GM12878 (cell line): ENCODE data around the gene HIRIP3. TPM values are rescaled to one million over a fixed set of nuclear protein-coding genes. Genes with fewer than 3 reads are reported as not detected.

Source experiments
- ATAC-seq: fragments of 200-7000 bp; cut with Tn5 transposase; 3 replicates; pipeline ENCODE4 v1.9.1; 2020; ENCODE audit warnings: mild to moderate bottlenecking, moderate library complexity
- BruUV-seq: library from RNA; stranded (reverse); fragments of 400-500 nt; replicated peaks from 2 replicates; lab custom pipeline; 2021; lab: Mats Ljungman, UMichigan
- CTCF ChIA-PET: fragments of 300-600 bp; sonication (Branson Sonifier 250); formaldehyde crosslinking; extraction: SDS; loops from one replicate; lab custom pipeline; 2021; ENCODE audit warnings: inconsistent platforms; lab: Yijun Ruan, JAX
- POLR2A ChIA-PET: fragments of 350-600 bp; formaldehyde crosslinking; extraction: SDS; loops from one replicate; lab custom pipeline; 2021; ENCODE audit warnings: inconsistent platforms; lab: Charles Lee
- RAD21 ChIA-PET: fragments of 300-600 bp; sonication (Branson Sonifier 250); formaldehyde crosslinking; loops from one replicate; lab custom pipeline; 2023; ENCODE audit warnings: antibody characterized with exemption; ENCODE audit not compliant: unreplicated experiment; lab: Charles Lee
- SMC1A ChIA-PET: fragments of 300-600 bp; sonication (Branson Sonifier 250); formaldehyde crosslinking; loops from one replicate; lab custom pipeline; 2023; ENCODE audit not compliant: unreplicated experiment, uncharacterized antibody; lab: Charles Lee
- DNase-seq: peaks from one replicate; pipeline ENCODE4 v3.0.0-alpha.2; 2011; ENCODE audit warnings: low read depth, low spot score
- FAIRE-seq: peaks from 3 replicates; lab custom pipeline; 2011; peaks lifted over from hg19 to GRCh38; lab: Jason Lieb, UNC
- H2AFZ ChIP-seq: 2 replicates; pipeline ENCODE4 v1.6.0; 2011; ENCODE audit warnings: low read depth, low read length, control low read depth; ENCODE audit not compliant: control insufficient read depth
- H3K27ac ChIP-seq: 2 replicates; pipeline ENCODE4 v1.5.1; 2011; ENCODE audit warnings: control low read depth; ENCODE audit not compliant: control insufficient read depth, insufficient read depth
- H3K27me3 ChIP-seq, 2 experiments: replicated peaks in 1 of 2; 2 replicates each; pipeline versions ENCODE4 v1.6.0 to v1.6.1; 2011; ENCODE audit warnings: low read length in 1 of 2; ENCODE audit not compliant: control insufficient read depth in 2 of 2, insufficient read depth in 2 of 2
- H3K36me3 ChIP-seq, 2 experiments: 2 replicates each; pipeline ENCODE4 v1.5.1; 2011; ENCODE audit warnings: low read length in 1 of 2; ENCODE audit not compliant: control insufficient read depth in 2 of 2, insufficient read depth in 2 of 2
- H3K4me1 ChIP-seq: 2 replicates; pipeline ENCODE4 v1.6.1; 2011; ENCODE audit warnings: mild to moderate bottlenecking, low read length, moderate library complexity, mixed read lengths; ENCODE audit not compliant: control insufficient read depth, insufficient read depth
- H3K4me2 ChIP-seq: 2 replicates; pipeline ENCODE4 v1.6.0; 2011; ENCODE audit warnings: control low read depth; ENCODE audit not compliant: control insufficient read depth, insufficient read depth
- H3K4me3 ChIP-seq: fragments of 200-600 bp; sonication (generic); 2 replicates; pipeline ENCODE4 v1.5.1; 2016
- H3K79me2 ChIP-seq: 2 replicates; pipeline ENCODE4 v1.6.0; 2011; ENCODE audit warnings: low read length; ENCODE audit not compliant: control insufficient read depth, insufficient read depth
- H3K9ac ChIP-seq: 2 replicates; pipeline ENCODE4 v1.8.0; 2011; ENCODE audit warnings: low read length, control low read depth, mixed read lengths; ENCODE audit not compliant: control insufficient read depth, insufficient read depth
- H3K9me3 ChIP-seq: replicated peaks from 3 replicates; pipeline ENCODE4 v1.5.1; 2011; ENCODE audit warnings: mild to moderate bottlenecking, low read length; ENCODE audit not compliant: control insufficient read depth, insufficient read depth
- H4K20me1 ChIP-seq: 2 replicates; pipeline ENCODE4 v1.6.0; 2011; ENCODE audit not compliant: control insufficient read depth, insufficient read depth
- ATF3 ChIP-seq: IDR thresholded peaks from 2 replicates; pipeline ENCODE4 v1.6.1; 2011; ENCODE audit warnings: low read depth, mild to moderate bottlenecking, low read length, moderate library complexity, borderline replicate concordance; ENCODE audit errors: extremely low read depth
- BACH1 ChIP-seq: fragments of 450-650 bp; IDR thresholded peaks from 2 replicates; pipeline ENCODE4 v1.6.1; 2017; ENCODE audit warnings: mild to moderate bottlenecking, borderline replicate concordance
- BRCA1 ChIP-seq: IDR thresholded peaks from 2 replicates; pipeline ENCODE4 v1.6.1; 2011; ENCODE audit warnings: low read depth, low read length, improper control_type of control experiment
- CHD2 ChIP-seq: IDR thresholded peaks from 2 replicates; pipeline ENCODE4 v1.6.1; 2011; ENCODE audit warnings: low read depth, low read length, improper control_type of control experiment, borderline replicate concordance
- FOS ChIP-seq: IDR thresholded peaks from 3 replicates; pipeline ENCODE4 v1.6.1; 2011; ENCODE audit warnings: borderline replicate concordance; ENCODE audit not compliant: insufficient read length; ENCODE audit errors: extremely low read depth
- HCFC1 ChIP-seq: fragments of 150-350 bp; IDR thresholded peaks from 2 replicates; pipeline ENCODE4 v1.6.1; 2014; ENCODE audit warnings: low read length
- NBN ChIP-seq: fragments of 450-650 bp; IDR thresholded peaks from 2 replicates; pipeline ENCODE4 v1.6.1; 2016
- RB1 ChIP-seq: fragments of 450-650 bp; formaldehyde crosslinking; IDR thresholded peaks from 2 replicates; pipeline ENCODE4 v1.6.1; 2017; ENCODE audit warnings: mild to moderate bottlenecking, borderline replicate concordance
- SIN3A ChIP-seq: IDR thresholded peaks from 2 replicates; pipeline ENCODE4 v1.6.1; 2012; ENCODE audit warnings: low read depth, low read length, improper control_type of control experiment
- SIX5 ChIP-seq: IDR thresholded peaks from 2 replicates; pipeline ENCODE4 v1.6.1; 2011; ENCODE audit warnings: mild to moderate bottlenecking, low read depth, low read length, moderate library complexity; ENCODE audit not compliant: severe bottlenecking
- SMAD5 ChIP-seq: IDR thresholded peaks from 2 replicates; pipeline ENCODE4 v1.6.1; 2016; ENCODE audit warnings: antibody characterized with exemption, low read depth
- SMARCA5 ChIP-seq: fragments of 450-650 bp; IDR thresholded peaks from 2 replicates; pipeline ENCODE4 v1.6.1; 2017; ENCODE audit warnings: mild to moderate bottlenecking
- SP1 ChIP-seq: IDR thresholded peaks from one replicate; pipeline ENCODE4 v1.6.1; 2011; ENCODE audit warnings: low read depth, low read length
- SUPT20H ChIP-seq: IDR thresholded peaks from 2 replicates; pipeline ENCODE4 v1.6.1; 2011; ENCODE audit warnings: low read depth, mild to moderate bottlenecking, low read length, moderate library complexity, borderline replicate concordance; ENCODE audit not compliant: control insufficient read depth
- TARDBP ChIP-seq: IDR thresholded peaks from 2 replicates; pipeline ENCODE4 v1.6.1; 2016; ENCODE audit warnings: borderline replicate concordance
- WGBS: methylation state at CpG from one replicate; pipeline ENCODE4 v1.1.6; 2016; ENCODE audit warnings: low lambda C conversion rate; ENCODE audit not compliant: insufficient replicate concordance, insufficient coverage; ENCODE audit errors: missing lambda C conversion rate; 5-methylcytosine and 5-hydroxymethylcytosine counted together
- in situ Hi-C: fragments of 300-500 bp; cut with MboI; formaldehyde crosslinking; loops from 9 replicates; pipeline ENCODE4 v1.14.3; 2018; ENCODE audit warnings: mixed read lengths
- intact Hi-C: fragments of 100-400 bp; cut with micrococcal nuclease; formaldehyde crosslinking; loops from one replicate; pipeline ENCODE4 v1.14.2; 2022; ENCODE audit not compliant: unreplicated experiment
- polyA plus RNA-seq, 11 experiments: library from polyadenylated mRNA; depleted of rRNA in 4 of 11; unstranded in 6 of 11; stranded (reverse) in 5 of 11; fragments of >200 nt; fragmentation: Nextera tagmentation in 4 of 11; fragmentation: Illumina TruSeq in 1 of 11; extraction: Ambion mirVana in 4 of 11; extraction: Trizol in 1 of 11; gene quantifications; 1 replicate in 1 of 11; 2 replicates in 10 of 11; pipeline versions ENCODE4 v1.2.1 to v1.2.3, GENCODE V29; 2011 to 2016; ENCODE audit warnings: inconsistent platforms in 2 of 11, missing spikeins in 2 of 11, low read depth in 1 of 11
- total RNA-seq, 4 experiments: library from RNA; depleted of rRNA in 3 of 4; stranded (reverse); fragments of >200 nt in 3 of 4; fragmentation: Illumina TruSeq in 1 of 4; extraction: Trizol in 1 of 4; gene quantifications; 2 replicates each; pipeline versions ENCODE4 v1.2.1 to v1.2.3, GENCODE V29; 2013 to 2021
- TF ChIP-seq, protein P1 (sequence below), 3 experiments: IDR thresholded peaks in 2 of 3; conservative IDR thresholded peaks in 1 of 3; 2 replicates each; pipeline ENCODE4 v1.5.1; 2011; ENCODE audit warnings: low read depth in 3 of 3, low read length in 3 of 3, mild to moderate bottlenecking in 3 of 3, control low read depth in 2 of 3, moderate library complexity in 2 of 3, inconsistent platforms in 1 of 3, mixed read lengths in 1 of 3; ENCODE audit not compliant: control insufficient read depth in 2 of 3, insufficient read depth in 1 of 3; ENCODE audit errors: extremely low read depth in 1 of 3
- TF ChIP-seq, protein P2 (sequence below): fragments of 450-650 bp; IDR thresholded peaks from 2 replicates; pipeline ENCODE4 v1.6.1; 2016; ENCODE audit warnings: mild to moderate bottlenecking
- TF ChIP-seq, protein P3 (sequence below): IDR thresholded peaks from 2 replicates; pipeline ENCODE4 v1.6.1; 2012; ENCODE audit warnings: low read depth, low read length, improper control_type of control experiment

HIRIP3 gene
- total and polyA plus RNA-seq, 10 of the 15 experiments (the other 5 are each of a cell fraction or from before 2014, with no cell fraction given) = 4.1 to 43.5 (median 23.9) TPM

DNA sequence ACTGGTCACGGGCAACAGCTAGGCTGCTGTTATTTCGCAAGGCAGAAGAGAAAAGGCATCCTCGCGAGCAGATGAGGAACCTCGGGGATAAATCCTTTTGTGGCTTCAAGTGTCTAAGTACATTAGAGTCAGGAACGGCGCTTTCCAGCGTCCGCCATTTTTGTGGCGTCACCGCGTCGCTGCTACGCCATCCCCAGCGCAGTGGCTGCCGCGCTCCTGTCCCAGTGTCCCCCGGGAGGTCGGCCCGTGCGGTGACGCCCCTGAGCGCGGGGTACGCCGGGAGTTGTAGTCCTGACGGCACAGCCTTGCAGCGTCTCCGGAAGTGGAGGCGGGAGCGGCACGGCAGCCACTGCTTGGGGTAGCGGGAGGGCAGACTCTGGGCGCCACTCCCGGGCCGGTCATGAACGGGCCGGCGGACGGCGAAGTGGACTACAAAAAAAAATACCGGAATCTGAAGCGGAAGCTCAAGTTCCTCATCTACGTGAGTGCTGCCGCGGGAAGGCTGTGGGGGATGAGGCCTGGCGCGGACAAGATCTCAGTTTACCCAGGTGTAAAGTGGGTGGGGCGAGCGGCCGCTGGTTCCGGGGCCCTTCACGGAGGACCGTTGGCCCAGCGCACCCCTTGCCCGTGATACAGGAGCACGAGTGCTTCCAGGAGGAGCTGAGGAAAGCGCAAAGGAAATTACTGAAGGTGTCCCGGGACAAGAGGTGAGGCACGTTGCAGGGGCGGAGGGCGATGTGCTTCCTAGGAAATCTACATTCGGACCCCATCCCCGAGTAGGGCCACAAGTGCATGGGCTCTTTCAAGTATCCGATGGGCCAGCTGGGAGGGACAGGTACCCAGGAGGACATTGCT is 721 bp upstream of the HIRIP3 start, which contains the start of gene INO80E:
Gene INO80E, plus strand, starts transcription at position 331 of the 855 bp plus-strand sequence. Its CDS starts 70 bp downstream, at position 401.
- intact Hi-C loops = loop anchor here (2.0 kb wide), 1 partner anchor 179 kb away; the partner anchor contains the start of gene PAGR1
- RAD21 ChIA-PET = interaction anchor here (1.4 kb wide), 1 partner anchor 23 kb away, joined by 5 read pairs; no protein-coding TSS in a partner anchor
- TF ChIP-seq HCFC1 (peak; percentile 91), SIX5 (peak; percentile 86), FOS (no peak), SP1 (peak; percentile 36), SIN3A (peak; percentile 63), SMAD5 (peak; percentile 70; the same call in 1 of the 2 replicates), BRCA1 (peak; percentile 27; the same call in 1 of the 2 replicates), CHD2 (peak; percentile 69), SMARCA5 (0 out of 2 replicates have a peak, but pooled peaks have one; percentile 48), RB1 (0 out of 2 replicates have a peak, but pooled peaks have one; percentile 42), ATF3 (0 out of 2 replicates have a peak, but pooled peaks have one; percentile 4), TARDBP (peak; percentile 89; the same call in 1 of the 2 replicates), SUPT20H (no peak), BACH1 (peak; percentile 25; the same call in 1 of the 2 replicates), NBN (peak; percentile 85)
- TF ChIP-seq, protein P1, sequence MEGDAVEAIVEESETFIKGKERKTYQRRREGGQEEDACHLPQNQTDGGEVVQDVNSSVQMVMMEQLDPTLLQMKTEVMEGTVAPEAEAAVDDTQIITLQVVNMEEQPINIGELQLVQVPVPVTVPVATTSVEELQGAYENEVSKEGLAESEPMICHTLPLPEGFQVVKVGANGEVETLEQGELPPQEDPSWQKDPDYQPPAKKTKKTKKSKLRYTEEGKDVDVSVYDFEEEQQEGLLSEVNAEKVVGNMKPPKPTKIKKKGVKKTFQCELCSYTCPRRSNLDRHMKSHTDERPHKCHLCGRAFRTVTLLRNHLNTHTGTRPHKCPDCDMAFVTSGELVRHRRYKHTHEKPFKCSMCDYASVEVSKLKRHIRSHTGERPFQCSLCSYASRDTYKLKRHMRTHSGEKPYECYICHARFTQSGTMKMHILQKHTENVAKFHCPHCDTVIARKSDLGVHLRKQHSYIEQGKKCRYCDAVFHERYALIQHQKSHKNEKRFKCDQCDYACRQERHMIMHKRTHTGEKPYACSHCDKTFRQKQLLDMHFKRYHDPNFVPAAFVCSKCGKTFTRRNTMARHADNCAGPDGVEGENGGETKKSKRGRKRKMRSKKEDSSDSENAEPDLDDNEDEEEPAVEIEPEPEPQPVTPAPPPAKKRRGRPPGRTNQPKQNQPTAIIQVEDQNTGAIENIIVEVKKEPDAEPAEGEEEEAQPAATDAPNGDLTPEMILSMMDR (IDR thresholded peaks at IDR 0.05 in 2 of 3, conservative IDR thresholded peaks at IDR 0.05 in 1 of 3; ENCODE audit: control insufficient read depth in 2 of 3, extremely low read depth in 1 of 3, insufficient read depth in 1 of 3, low read depth in 3 of 3, low read length in 3 of 3) = no peak
- TF ChIP-seq, protein P2, sequence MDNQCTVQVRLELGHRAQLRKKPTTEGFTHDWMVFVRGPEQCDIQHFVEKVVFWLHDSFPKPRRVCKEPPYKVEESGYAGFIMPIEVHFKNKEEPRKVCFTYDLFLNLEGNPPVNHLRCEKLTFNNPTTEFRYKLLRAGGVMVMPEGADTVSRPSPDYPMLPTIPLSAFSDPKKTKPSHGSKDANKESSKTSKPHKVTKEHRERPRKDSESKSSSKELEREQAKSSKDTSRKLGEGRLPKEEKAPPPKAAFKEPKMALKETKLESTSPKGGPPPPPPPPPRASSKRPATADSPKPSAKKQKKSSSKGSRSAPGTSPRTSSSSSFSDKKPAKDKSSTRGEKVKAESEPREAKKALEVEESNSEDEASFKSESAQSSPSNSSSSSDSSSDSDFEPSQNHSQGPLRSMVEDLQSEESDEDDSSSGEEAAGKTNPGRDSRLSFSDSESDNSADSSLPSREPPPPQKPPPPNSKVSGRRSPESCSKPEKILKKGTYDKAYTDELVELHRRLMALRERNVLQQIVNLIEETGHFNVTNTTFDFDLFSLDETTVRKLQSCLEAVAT = peak; percentile 92
- TF ChIP-seq, protein P3, sequence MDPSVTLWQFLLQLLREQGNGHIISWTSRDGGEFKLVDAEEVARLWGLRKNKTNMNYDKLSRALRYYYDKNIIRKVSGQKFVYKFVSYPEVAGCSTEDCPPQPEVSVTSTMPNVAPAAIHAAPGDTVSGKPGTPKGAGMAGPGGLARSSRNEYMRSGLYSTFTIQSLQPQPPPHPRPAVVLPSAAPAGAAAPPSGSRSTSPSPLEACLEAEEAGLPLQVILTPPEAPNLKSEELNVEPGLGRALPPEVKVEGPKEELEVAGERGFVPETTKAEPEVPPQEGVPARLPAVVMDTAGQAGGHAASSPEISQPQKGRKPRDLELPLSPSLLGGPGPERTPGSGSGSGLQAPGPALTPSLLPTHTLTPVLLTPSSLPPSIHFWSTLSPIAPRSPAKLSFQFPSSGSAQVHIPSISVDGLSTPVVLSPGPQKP = peak; percentile 90

More for the DNA sequence above, 721 bp upstream of the HIRIP3 start, which contains the start of gene INO80E:
- H3K4me3 ChIP-seq = peak within 1 kb of the TSS; percentile 81
- no peaks in the 10 kb centered on the region for H3K9me3 ChIP-seq
- H3K27ac ChIP-seq = peak within 1 kb of the TSS; percentile 91
- WGBS = 1% methylated on average over 65 of the region's 65 CpGs
- CTCF ChIA-PET = interaction anchor here (0.7 to 1.9 kb wide), 6 partner anchors 10 to 168 kb away, joined by 3 to 6 read pairs (median 4); partner anchors contain the start of genes TAOK2 and TMEM219
- H3K79me2 ChIP-seq = peaks cover 19% of the 10 kb centered on the region
- H4K20me1 ChIP-seq = no peaks in the 10 kb centered on the region
- in situ Hi-C loops = no loop called here
- peaks cover 9% of the 10 kb centered on the region for H3K4me1 ChIP-seq
- SMC1A ChIA-PET = interaction anchor here (0.6 to 1.3 kb wide), 3 partner anchors 23 to 180 kb away, joined by 3 read pairs; partner anchors contain the start of genes PAGR1, TAOK2 and TMEM219
- ATAC-seq (peak; percentile 96), FAIRE-seq (peak; percentile 96), DNase-seq (peak; percentile 88)
- peak within 1 kb of the TSS; percentile 98 for H2AFZ ChIP-seq
- POLR2A ChIA-PET = interaction anchor here (0.6 to 2.8 kb wide), 7 partner anchors 21 to 612 kb away, joined by 3 to 16 read pairs (median 5); partner anchors contain the start of genes KCTD13, TAOK2 and TMEM219
- H3K36me3 ChIP-seq = peaks cover 8 to 12% of the 10 kb centered on the region in 2 experiments
- H3K4me2 ChIP-seq = peak within 1 kb of the TSS; percentile 95
- TSS peak; percentile 66 for BruUV-seq
- H3K9ac ChIP-seq = peak within 1 kb of the TSS; percentile 88
- no peaks in the 10 kb centered on the region for H3K27me3 ChIP-seq
